Measurements from ENCODE around the gene RECK.

The RECK gene

GRCh38 chr9:36144309-36145232, 107.9 kb downstream of the RECK start:
- TF ChIP-seq FOXP2 (optimal IDR thresholded peaks at IDR 0.05; ENCODE audit: borderline replicate concordance, extremely low read depth, extremely low read length, insufficient read depth): no peak
- TF ChIP-seq TAF1 (IDR thresholded peaks at IDR 0.05; ENCODE audit: borderline replicate concordance, insufficient read depth, low read length): no peak
- TF ChIP-seq REST (IDR thresholded peaks at IDR 0.05; ENCODE audit: insufficient read depth in 1 of 2, low read depth in 2 of 2, low read length in 2 of 2): no peak
- TF ChIP-seq SIN3A (IDR thresholded peaks at IDR 0.05; ENCODE audit: borderline replicate concordance, insufficient read depth, low read length): no peak
- TF ChIP-seq POLR2AphosphoS5 (IDR thresholded peaks at IDR 0.05; ENCODE audit: low read depth, low read length): no peak

- TF ChIP-seq FOXP2 (optimal IDR thresholded peaks at IDR 0.05; ENCODE audit: borderline replicate concordance, extremely low read depth, extremely low read length, insufficient read depth) (no peak), POLR2AphosphoS5 (IDR thresholded peaks at IDR 0.05; ENCODE audit: low read depth, low read length) (no peak), REST (IDR thresholded peaks at IDR 0.05; ENCODE audit: insufficient read depth in 1 of 2, low read depth in 2 of 2, low read length in 2 of 2) (no peak), SIN3A (IDR thresholded peaks at IDR 0.05; ENCODE audit: borderline replicate concordance, insufficient read depth, low read length) (no peak), TAF1 (IDR thresholded peaks at IDR 0.05; ENCODE audit: borderline replicate concordance, insufficient read depth, low read length) (no peak)
Measured at GRCh38 chr9:36145970-36146369, 109.3 kb downstream of the RECK start.

- TF ChIP-seq POLR2AphosphoS5 (IDR thresholded peaks at IDR 0.05; ENCODE audit: low read depth, low read length) (no peak), SIN3A (IDR thresholded peaks at IDR 0.05; ENCODE audit: borderline replicate concordance, insufficient read depth, low read length) (no peak), TAF1 (IDR thresholded peaks at IDR 0.05; ENCODE audit: borderline replicate concordance, insufficient read depth, low read length) (no peak), FOXP2 (optimal IDR thresholded peaks at IDR 0.05; ENCODE audit: borderline replicate concordance, extremely low read depth, extremely low read length, insufficient read depth) (no peak), REST (IDR thresholded peaks at IDR 0.05; ENCODE audit: insufficient read depth in 1 of 2, low read depth in 2 of 2, low read length in 2 of 2) (no peak)
Measured at GRCh38 chr9:36146651-36147050, 109.9 kb downstream of the RECK start.

GRCh38 chr9:36147441-36148175, 110.9 kb downstream of the RECK start:
- TF ChIP-seq POLR2AphosphoS5 (IDR thresholded peaks at IDR 0.05; ENCODE audit: low read depth, low read length) (no peak), TAF1 (IDR thresholded peaks at IDR 0.05; ENCODE audit: borderline replicate concordance, insufficient read depth, low read length) (no peak), REST (IDR thresholded peaks at IDR 0.05; ENCODE audit: insufficient read depth in 1 of 2, low read depth in 2 of 2, low read length in 2 of 2) (no peak), FOXP2 (optimal IDR thresholded peaks at IDR 0.05; ENCODE audit: borderline replicate concordance, extremely low read depth, extremely low read length, insufficient read depth) (no peak), SIN3A (IDR thresholded peaks at IDR 0.05; ENCODE audit: borderline replicate concordance, insufficient read depth, low read length) (no peak)

All from PFSK-1 (cell line).